Dermis blood vessel endothelial cell (primary cell): ENCODE results near the gene TEDC1. TPM values are rescaled to one million over a fixed set of nuclear protein-coding genes. Genes with fewer than 3 reads are reported as not detected.

ENCODE experiments used
- DNase-seq: peaks from one replicate; pipeline ENCODE4 v3.0.0; 2010
- total RNA-seq: library from RNA; depleted of rRNA; stranded (reverse); fragments of >200 nt; gene quantifications from 2 replicates; pipeline ENCODE4 v1.2.3, GENCODE V29; 2014

The TEDC1 gene
- total RNA-seq, 1 donor from 2014 or later, result 9.7 TPM

- no peak for DNase-seq
These were observed 36.4 kb downstream of the TEDC1 start for GRCh38 chr14:105527381-105527825.

- peak; percentile 84 for DNase-seq
These were observed 37.0 kb downstream of the TEDC1 start for GRCh38 chr14:105527826-105528585.

- DNase-seq, result peak; percentile 30
These were observed 37.7 kb downstream of the TEDC1 start for GRCh38 chr14:105528586-105529318.

GRCh38 chr14:105529319-105529568 lies 38.2 kb downstream of the TEDC1 start:
- no peak for DNase-seq

- DNase-seq, result no peak
These were observed 38.7 kb downstream of the TEDC1 start for GRCh38 chr14:105529569-105530284.

- DNase-seq, result no peak
These were observed 39.4 kb downstream of the TEDC1 start for GRCh38 chr14:105530285-105531087.

- DNase-seq, result no peak
These were observed 40.2 kb downstream of the TEDC1 start for GRCh38 chr14:105531088-105531893.

- no peak for DNase-seq
These were observed 41.0 kb downstream of the TEDC1 start for GRCh38 chr14:105531894-105532623.

- peak; percentile 54 for DNase-seq
These were observed 41.7 kb downstream of the TEDC1 start for GRCh38 chr14:105532735-105533141.

GRCh38 chr14:105533391-105533790 lies 42.3 kb downstream of the TEDC1 start:
- DNase-seq, result no peak

GRCh38 chr14:105533811-105534498 lies 42.9 kb downstream of the TEDC1 start:
- no peak for DNase-seq

GRCh38 chr14:105534586-105534985 lies 43.5 kb downstream of the TEDC1 start:
- no peak for DNase-seq

GRCh38 chr14:105536051-105536450 lies 45.0 kb downstream of the TEDC1 start:
- DNase-seq, result no peak

GRCh38 chr14:105536691-105537579 lies 45.9 kb downstream of the TEDC1 start:
- no peak for DNase-seq

GRCh38 chr14:105537580-105538474 lies 46.8 kb downstream of the TEDC1 start:
- DNase-seq, result peak; percentile 49

GRCh38 chr14:105538481-105539049 lies 47.5 kb downstream of the TEDC1 start:
- no peak for DNase-seq

GRCh38 chr14:105540811-105541210 lies 49.8 kb downstream of the TEDC1 start:
- DNase-seq, result no peak
